GM23248 (cell line): Measurements from ENCODE around the gene SPTBN4. TPM values are rescaled to one million over a fixed set of nuclear protein-coding genes. Genes with fewer than 3 reads are reported as not detected.

ENCODE experiments used
- DNase-seq: peaks from one replicate; pipeline ENCODE4 v3.0.0-alpha.2; 2015
- H2AFZ ChIP-seq: fragments of 200-600 bp; sonication (generic); 2 replicates; pipeline ENCODE4 v1.6.1; 2016; ENCODE audit warnings: antibody characterized with exemption
- H3F3A ChIP-seq: fragments of 200-600 bp; sonication (generic); 2 replicates; pipeline ENCODE4 v1.6.1; 2016; ENCODE audit warnings: mild to moderate bottlenecking, antibody characterized with exemption, mixed run types; ENCODE audit not compliant: insufficient read depth
- H3K27ac ChIP-seq: fragments of 200-600 bp; sonication (generic); 2 replicates; pipeline ENCODE4 v1.5.1; 2016; ENCODE audit warnings: mild to moderate bottlenecking
- H3K27me3 ChIP-seq: fragments of 200-600 bp; sonication (generic); replicated peaks from 2 replicates; pipeline ENCODE4 v1.6.1; 2016; ENCODE audit warnings: mild to moderate bottlenecking; ENCODE audit not compliant: insufficient read depth
- H3K36me3 ChIP-seq: fragments of 200-600 bp; sonication (generic); 2 replicates; pipeline ENCODE4 v1.6.1; 2016; ENCODE audit warnings: low read depth, mild to moderate bottlenecking
- H3K4me1 ChIP-seq: fragments of 200-600 bp; sonication (generic); 2 replicates; pipeline ENCODE4 v1.6.1; 2016; ENCODE audit warnings: mild to moderate bottlenecking; ENCODE audit not compliant: insufficient read depth
- H3K4me2 ChIP-seq: fragments of 200-600 bp; sonication (generic); one replicate; pipeline ENCODE4 v1.6.1; 2016; ENCODE audit warnings: mild to moderate bottlenecking; ENCODE audit not compliant: unreplicated experiment
- H3K4me3 ChIP-seq: fragments of 200-600 bp; sonication (generic); 2 replicates; pipeline ENCODE4 v1.5.1; 2016; ENCODE audit warnings: mild to moderate bottlenecking
- H3K79me2 ChIP-seq: fragments of 200-600 bp; sonication (generic); 2 replicates; pipeline ENCODE4 v1.6.1; 2016; ENCODE audit warnings: mild to moderate bottlenecking; ENCODE audit not compliant: insufficient read depth
- H3K9ac ChIP-seq: fragments of 200-600 bp; sonication (generic); 2 replicates; pipeline ENCODE4 v1.6.1; 2016; ENCODE audit warnings: mild to moderate bottlenecking
- H3K9me2 ChIP-seq: fragments of 200-600 bp; sonication (generic); 2 replicates; pipeline ENCODE4 v1.6.1; 2016; ENCODE audit warnings: mixed run types, mild to moderate bottlenecking, moderate library complexity; ENCODE audit not compliant: insufficient read depth
- H3K9me3 ChIP-seq: fragments of 200-600 bp; sonication (generic); one replicate; pipeline ENCODE4 v1.6.1; 2017; ENCODE audit warnings: low read depth
- H4K20me1 ChIP-seq: fragments of 200-600 bp; sonication (generic); 2 replicates; pipeline ENCODE4 v1.6.0; 2016; ENCODE audit not compliant: insufficient read depth
- EZH2 ChIP-seq: fragments of 200-600 bp; sonication (generic); IDR thresholded peaks from 2 replicates; pipeline ENCODE4 v1.6.1; 2018; ENCODE audit warnings: antibody characterized with exemption, mild to moderate bottlenecking; ENCODE audit not compliant: insufficient read depth, poor library complexity, severe bottlenecking
- EZH2phosphoT487 ChIP-seq: fragments of 200-600 bp; sonication (generic); IDR thresholded peaks from 2 replicates; pipeline ENCODE4 v1.6.1; 2018; ENCODE audit warnings: antibody characterized with exemption, moderate library complexity, mild to moderate bottlenecking, low read depth; ENCODE audit not compliant: insufficient read depth
- WGBS, 2 experiments: methylation state at CpG; one replicate each; pipeline ENCODE4 v1.1.6; 2015 to 2017; ENCODE audit warnings: low lambda C conversion rate in 2 of 2, low coverage in 1 of 2; ENCODE audit errors: missing lambda C conversion rate in 2 of 2; 5-methylcytosine and 5-hydroxymethylcytosine counted together
- in situ Hi-C: fragments of 300-500 bp; cut with MboI; formaldehyde crosslinking; loops from 2 replicates; pipeline ENCODE4 v1.15.0; 2020
- polyA plus RNA-seq: library from polyadenylated mRNA; unstranded; fragments of >200 nt; fragmentation: Nextera tagmentation; extraction: Ambion mirVana; gene quantifications from 2 replicates; pipeline ENCODE4 v1.2.1, GENCODE V29; 2016
- total RNA-seq: library from RNA; depleted of rRNA; stranded (reverse); fragments of >200 nt; shearing (Covaris generic); gene quantifications from 2 replicates; pipeline ENCODE4 v1.2.3, GENCODE V29; 2014; rRNA removed

Gene SPTBN4
- total RNA-seq, result 2.1 and 2.8 TPM in 2 replicates
- polyA plus RNA-seq, result 0.24 and 0.69 TPM in 2 replicates

- Histone ChIP-seq H3K27me3 (no peaks in the 10 kb centered on the region), H3K4me1 (peaks cover 22% of the 10 kb centered on the region), H3K9me2 (no peaks in the 10 kb centered on the region), H3K9ac (peak within 1 kb of the TSS; percentile 29; the same call in 1 of the 2 replicates), H3K4me2 (peak within 1 kb of the TSS; percentile 76), H3K4me3 (peak within 1 kb of the TSS; percentile 79), H3K9me3 (no peaks in the 10 kb centered on the region), H3K27ac (no peak within 1 kb of the TSS), H3K79me2 (no peaks in the 10 kb centered on the region), H3K36me3 (no peaks in the 10 kb centered on the region), H4K20me1 (no peaks in the 10 kb centered on the region), H3F3A (peaks cover 8% of the 10 kb centered on the region), H2AFZ (peak within 1 kb of the TSS; percentile 59)
- DNase-seq, result peak; percentile 51
- in situ Hi-C loops, result no loop called here
- WGBS, 2 experiments, result 8 to 12% methylated on average over 32 to 62 of the region's 87 CpGs
- TF ChIP-seq EZH2phosphoT487 (no peak), EZH2 (no peak)
Observed at GRCh38 chr19:40466985-40467734, at the start of gene SPTBN4. Gene SPTBN4, plus strand, starts transcription at chr19:40467001. Its CDS starts 5,621 bp downstream, at chr19:40472622.

GRCh38 chr19:40417643-40417981, 49.2 kb upstream of the SPTBN4 start:
- H3K4me2 ChIP-seq, result no peak overlapping the region
- no peak overlapping the region for H3K4me3 ChIP-seq
- no peak for TF ChIP-seq EZH2phosphoT487
- TF ChIP-seq EZH2, result no peak
- DNase-seq, result no peak
- H3K36me3 ChIP-seq, result peaks cover 5% of the 10 kb centered on the region; the same call in 1 of the 2 replicates
- peaks cover 13% of the 10 kb centered on the region for H3F3A ChIP-seq
- H3K9me2 ChIP-seq, result no peaks in the 10 kb centered on the region
- H2AFZ ChIP-seq, result peak overlapping the region; percentile 68
- H3K4me1 ChIP-seq, result peaks cover 14% of the 10 kb centered on the region
- H3K9ac ChIP-seq, result no peak overlapping the region
- no peaks in the 10 kb centered on the region for H4K20me1 ChIP-seq
- no peak overlapping the region for H3K27ac ChIP-seq
- no peaks in the 10 kb centered on the region for H3K9me3 ChIP-seq
- in situ Hi-C loops, result no loop called here
- WGBS, 2 experiments, result 86 to 87% methylated on average over 4 of the region's 4 CpGs
- peaks cover 12% of the 10 kb centered on the region for H3K79me2 ChIP-seq
- H3K27me3 ChIP-seq, result no peaks in the 10 kb centered on the region

GRCh38 chr19:40418040-40418439, 48.8 kb upstream of the SPTBN4 start:
- no peak for DNase-seq
- in situ Hi-C loops, result no loop called here
- TF ChIP-seq EZH2phosphoT487 (no peak), EZH2 (no peak)
- H3F3A ChIP-seq, result peaks cover 13% of the 10 kb centered on the region
- H2AFZ ChIP-seq, result no peak overlapping the region
- H3K9me2 ChIP-seq, result no peaks in the 10 kb centered on the region
- no peak overlapping the region for H3K4me2 ChIP-seq
- peaks cover 18% of the 10 kb centered on the region for H3K4me1 ChIP-seq
- H3K4me3 ChIP-seq, result no peak overlapping the region
- no peaks in the 10 kb centered on the region for H3K27me3 ChIP-seq
- peaks cover 8% of the 10 kb centered on the region; the same call in 1 of the 2 replicates for H3K36me3 ChIP-seq
- no peaks in the 10 kb centered on the region for H4K20me1 ChIP-seq
- H3K9me3 ChIP-seq, result no peaks in the 10 kb centered on the region
- no peak overlapping the region for H3K9ac ChIP-seq
- H3K27ac ChIP-seq, result no peak overlapping the region
- peaks cover 16% of the 10 kb centered on the region for H3K79me2 ChIP-seq
- 80 to 83% methylated on average over 3 of the region's 3 CpGs for WGBS, 2 experiments

GRCh38 chr19:40419066-40419612, 47.7 kb upstream of the SPTBN4 start:
- no peak overlapping the region for H3K4me3 ChIP-seq

More at GRCh38 chr19:40419066-40419612, 47.7 kb upstream of the SPTBN4 start:
- no peak overlapping the region for H3K4me2 ChIP-seq
- peaks cover 27% of the 10 kb centered on the region for H3K79me2 ChIP-seq
- H3K9me3 ChIP-seq, result no peaks in the 10 kb centered on the region
- DNase-seq, result no peak
- H2AFZ ChIP-seq, result no peak overlapping the region
- no peaks in the 10 kb centered on the region for H4K20me1 ChIP-seq
- in situ Hi-C loops, result no loop called here
- no peak overlapping the region for H3K9ac ChIP-seq
- no peak overlapping the region for H3K27ac ChIP-seq
- peaks cover 26% of the 10 kb centered on the region for H3K4me1 ChIP-seq
- no peaks in the 10 kb centered on the region for H3K9me2 ChIP-seq
- no peak for TF ChIP-seq EZH2phosphoT487
- no peak for TF ChIP-seq EZH2
- peaks cover 9% of the 10 kb centered on the region; the same call in 1 of the 2 replicates for H3K36me3 ChIP-seq
- peaks cover 13% of the 10 kb centered on the region for H3F3A ChIP-seq
- H3K27me3 ChIP-seq, result no peaks in the 10 kb centered on the region
- WGBS, 2 experiments, result 63 to 71% methylated on average over 5 of the region's 5 CpGs
